WTC11 (cell line): ENCODE data around the gene EDC3. TPM values are rescaled to one million over a fixed set of nuclear protein-coding genes. Genes with fewer than 3 reads are reported as not detected.

Experiments used
- ATAC-seq: fragments of 200-7000 bp; cut with Tn5 transposase; 2 replicates; pipeline ENCODE4 v1.10.0; 2021; ENCODE audit warnings: mild to moderate bottlenecking, moderate library complexity
- CTCF ChIA-PET: fragments of 300-600 bp; sonication (Branson Sonifier 250); formaldehyde crosslinking; loops from one replicate; lab custom pipeline; 2021; ENCODE audit warnings: antibody characterized with exemption; lab: Charles Lee
- POLR2A ChIA-PET: fragments of 350-600 bp; sonication (Branson Sonifier 250); formaldehyde crosslinking; loops from one replicate; lab custom pipeline; 2021; ENCODE audit warnings: antibody characterized with exemption; lab: Charles Lee
- DNase-seq: peaks from one replicate; pipeline ENCODE4 v3.0.0; 2021; ENCODE audit warnings: low spot score
- H3K27ac Mint-ChIP-seq: 2 replicates; pipeline ENCODE4 v1.8.0; 2021; ENCODE audit warnings: mixed read lengths
- H3K27me3 Mint-ChIP-seq: 2 replicates; pipeline ENCODE4 v1.8.0; 2021; ENCODE audit warnings: low read depth, mild to moderate bottlenecking, moderate library complexity, mixed read lengths
- H3K36me3 Mint-ChIP-seq: 2 replicates; pipeline ENCODE4 v1.8.0; 2021; ENCODE audit warnings: mixed read lengths
- H3K4me1 Mint-ChIP-seq: 2 replicates; pipeline ENCODE4 v1.8.0; 2022; ENCODE audit warnings: mixed read lengths
- H3K4me3 Mint-ChIP-seq: 2 replicates; pipeline ENCODE4 v1.8.0; 2021; ENCODE audit warnings: mild to moderate bottlenecking, moderate library complexity, mixed read lengths
- H3K9me3 Mint-ChIP-seq: 2 replicates; pipeline ENCODE4 v1.8.0; 2021; ENCODE audit warnings: mixed read lengths
- AFF4 ChIP-seq: sonication (generic); formaldehyde crosslinking; IDR thresholded peaks from 2 replicates; pipeline ENCODE4 v1.8.1; 2023; ENCODE audit warnings: mild to moderate bottlenecking, missing genetic modification reagents, borderline replicate concordance
- ATF3 ChIP-seq: sonication (generic); formaldehyde crosslinking; conservative IDR thresholded peaks from 2 replicates; pipeline ENCODE4 v1.8.1; 2022; ENCODE audit warnings: mild to moderate bottlenecking, missing genetic modification reagents
- E2F1 ChIP-seq: sonication (generic); formaldehyde crosslinking; IDR thresholded peaks from 2 replicates; pipeline ENCODE4 v1.8.0; 2022; ENCODE audit warnings: mild to moderate bottlenecking, missing genetic modification reagents
- E2F4 ChIP-seq: sonication (generic); formaldehyde crosslinking; IDR thresholded peaks from 2 replicates; pipeline ENCODE4 v1.8.1; 2022; ENCODE audit warnings: low read depth, mild to moderate bottlenecking, moderate library complexity, missing genetic modification reagents, borderline replicate concordance
- E2F5 ChIP-seq: sonication (generic); formaldehyde crosslinking; IDR thresholded peaks from 2 replicates; pipeline ENCODE4 v1.8.1; 2022; ENCODE audit warnings: mild to moderate bottlenecking, moderate library complexity, missing genetic modification reagents
- ELF4 ChIP-seq: sonication (generic); formaldehyde crosslinking; IDR thresholded peaks from 2 replicates; pipeline ENCODE4 v1.8.1; 2022; ENCODE audit warnings: low read depth, mild to moderate bottlenecking, moderate library complexity, missing genetic modification reagents
- GABPB1 ChIP-seq: sonication (generic); formaldehyde crosslinking; IDR thresholded peaks from 2 replicates; pipeline ENCODE4 v1.8.1; 2023; ENCODE audit warnings: mild to moderate bottlenecking, missing genetic modification reagents
- HMGXB4 ChIP-seq: sonication (generic); formaldehyde crosslinking; IDR thresholded peaks from 2 replicates; pipeline ENCODE4 v1.8.1; 2023; ENCODE audit warnings: mild to moderate bottlenecking, moderate library complexity, missing genetic modification reagents
- IRF1 ChIP-seq: sonication (generic); formaldehyde crosslinking; IDR thresholded peaks from 2 replicates; pipeline ENCODE4 v1.8.0; 2023; ENCODE audit warnings: missing genetic modification reagents
- IRF2 ChIP-seq: sonication (generic); formaldehyde crosslinking; IDR thresholded peaks from 2 replicates; pipeline ENCODE4 v1.8.0; 2022; ENCODE audit warnings: low read depth, missing genetic modification reagents, borderline replicate concordance
- JUN ChIP-seq: sonication (generic); formaldehyde crosslinking; IDR thresholded peaks from 2 replicates; pipeline ENCODE4 v1.8.0; 2023; ENCODE audit warnings: mild to moderate bottlenecking, missing genetic modification reagents
- PRDM15 ChIP-seq: sonication (generic); formaldehyde crosslinking; IDR thresholded peaks from 2 replicates; pipeline ENCODE4 v1.8.0; 2022; ENCODE audit warnings: missing genetic modification reagents
- PREB ChIP-seq: sonication (generic); formaldehyde crosslinking; IDR thresholded peaks from 2 replicates; pipeline ENCODE4 v1.8.1; 2022; ENCODE audit warnings: mild to moderate bottlenecking, missing genetic modification reagents, moderate library complexity, borderline replicate concordance
- TEAD4 ChIP-seq: sonication (generic); formaldehyde crosslinking; IDR thresholded peaks from 2 replicates; pipeline ENCODE4 v1.8.0; 2022; ENCODE audit warnings: mild to moderate bottlenecking, missing genetic modification reagents
- TP53 ChIP-seq: sonication (generic); formaldehyde crosslinking; IDR thresholded peaks from 2 replicates; pipeline ENCODE4 v1.8.1; 2023; ENCODE audit warnings: mild to moderate bottlenecking, missing genetic modification reagents
- ZMAT4 ChIP-seq: fragments of 250-450 bp; sonication (Bioruptor Pico); IDR thresholded peaks from 2 replicates; pipeline ENCODE4 v1.9.0; 2021; ENCODE audit warnings: mild to moderate bottlenecking
- ZNF396 ChIP-seq: fragments of 250-450 bp; sonication (Bioruptor Pico); IDR thresholded peaks from 2 replicates; pipeline ENCODE4 v1.8.0; 2021; ENCODE audit warnings: mild to moderate bottlenecking, moderate library complexity, borderline replicate concordance
- ZNF423 ChIP-seq: fragments of 250-450 bp; sonication (Bioruptor Pico); IDR thresholded peaks from 2 replicates; pipeline ENCODE4 v2.1.2; 2022; ENCODE audit warnings: mild to moderate bottlenecking, moderate library complexity
- total RNA-seq: library from RNA; stranded (reverse); gene quantifications from 3 replicates; pipeline ENCODE4 v1.2.3, GENCODE V29; 2021

The EDC3 gene
- total RNA-seq, 1 experiment from 2014 or later, result 54.7 TPM

GRCh38 chr15:74613089-74613952 is 82.5 kb downstream of the EDC3 start (continued):
- TF ChIP-seq E2F1 (CRISPR knock-in tag), result no peak

- POLR2A ChIA-PET, result interaction anchor here (1.1 kb wide), 1 partner anchor 14 kb away, joined by 3 read pairs; no protein-coding TSS in a partner anchor
- H3K9me3 Mint-ChIP-seq, result no peaks in the 10 kb centered on the region
- DNase-seq (no peak), ATAC-seq (no peak)
- TF ChIP-seq ATF3 (CRISPR knock-in tag), result no peak
- TF ChIP-seq ZNF423, result no peak
- no peak for TF ChIP-seq IRF2 (CRISPR knock-in tag)
- TF ChIP-seq ZNF396, result no peak
- TF ChIP-seq JUN (CRISPR knock-in tag), result no peak
- TF ChIP-seq PREB (CRISPR knock-in tag), result no peak
- no peak for TF ChIP-seq PRDM15 (CRISPR knock-in tag)
- no peak for TF ChIP-seq E2F5 (CRISPR knock-in tag)
- TF ChIP-seq AFF4 (CRISPR knock-in tag), result no peak
- TF ChIP-seq TEAD4, result no peak
- no peak for TF ChIP-seq IRF1
- TF ChIP-seq ELF4 (CRISPR knock-in tag), result no peak
- TF ChIP-seq TP53 (CRISPR knock-in tag), result no peak
- no peak for TF ChIP-seq ZMAT4 (CRISPR knock-in tag)
- TF ChIP-seq HMGXB4 (CRISPR knock-in tag), result no peak
- no peak for TF ChIP-seq E2F4 (CRISPR knock-in tag)
- TF ChIP-seq GABPB1 (CRISPR knock-in tag), result no peak
- peaks cover 16% of the 10 kb centered on the region for H3K4me1 Mint-ChIP-seq
- no peaks in the 10 kb centered on the region for H3K36me3 Mint-ChIP-seq
- peaks cover 37% of the 10 kb centered on the region for H3K27me3 Mint-ChIP-seq
- no peak overlapping the region; the same call in 1 of the 2 replicates for H3K4me3 Mint-ChIP-seq
- no peak overlapping the region for H3K27ac Mint-ChIP-seq
- CTCF ChIA-PET, result interaction anchor here (1.5 to 4.3 kb wide), 4 partner anchors 9 to 19 kb away, joined by 5 to 29 read pairs (median 14); no protein-coding TSS in a partner anchor
Observed at GRCh38 chr15:74612677-74613076, 83.1 kb downstream of the EDC3 start.
